ENCODE measurements around the gene MRPS14. TPM values are rescaled to one million over a fixed set of nuclear protein-coding genes. Genes with fewer than 3 reads are reported as not detected.

MRPS14 gene
- total RNA-seq, result 57.7 TPM

DNA sequence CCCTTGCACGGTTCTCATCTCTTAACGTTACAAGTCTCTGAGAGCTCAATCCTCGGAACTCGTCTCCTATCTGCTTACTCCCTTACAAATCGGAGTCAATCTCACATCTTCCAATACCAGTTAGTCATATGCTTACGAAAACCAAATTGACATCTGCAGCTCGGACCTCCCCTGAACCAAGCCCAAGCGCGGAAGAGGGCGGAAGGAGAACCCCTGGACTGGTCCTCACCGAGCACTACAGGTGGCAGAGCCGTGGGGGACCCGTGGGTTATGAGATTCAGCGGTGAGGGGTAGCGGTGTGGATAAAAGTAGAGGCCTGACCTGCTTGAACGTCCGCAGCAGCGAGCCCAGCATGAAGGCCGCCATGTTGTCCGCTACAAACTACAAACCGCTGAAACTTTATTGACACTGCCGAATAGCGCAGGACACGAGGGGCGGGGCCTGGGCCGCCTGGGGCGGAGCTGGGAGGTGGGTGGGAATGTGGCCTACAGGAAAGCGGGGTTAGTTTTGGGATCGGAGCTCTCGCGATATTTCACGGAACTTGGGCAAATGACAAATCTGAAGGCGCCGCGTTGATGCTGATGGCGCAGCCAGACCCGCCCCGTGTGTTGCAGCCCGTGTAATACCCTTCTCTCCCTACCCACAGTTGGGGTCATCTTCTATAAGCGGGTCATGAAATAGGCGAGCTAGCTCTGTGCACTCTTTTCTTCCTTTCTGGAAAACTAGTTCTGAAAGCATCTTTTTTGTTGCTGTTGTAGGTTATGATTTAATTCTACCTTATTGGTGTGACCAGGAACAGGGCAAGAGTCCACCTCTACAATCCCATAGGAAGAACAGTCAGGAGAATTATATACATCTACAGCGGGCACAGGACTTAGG lies at the start of gene MRPS14:
MRPS14 (minus strand) TSS at position 383 of the 879 bp plus-strand sequence; CDS start at position 366, 17 bp downstream.

DNA sequence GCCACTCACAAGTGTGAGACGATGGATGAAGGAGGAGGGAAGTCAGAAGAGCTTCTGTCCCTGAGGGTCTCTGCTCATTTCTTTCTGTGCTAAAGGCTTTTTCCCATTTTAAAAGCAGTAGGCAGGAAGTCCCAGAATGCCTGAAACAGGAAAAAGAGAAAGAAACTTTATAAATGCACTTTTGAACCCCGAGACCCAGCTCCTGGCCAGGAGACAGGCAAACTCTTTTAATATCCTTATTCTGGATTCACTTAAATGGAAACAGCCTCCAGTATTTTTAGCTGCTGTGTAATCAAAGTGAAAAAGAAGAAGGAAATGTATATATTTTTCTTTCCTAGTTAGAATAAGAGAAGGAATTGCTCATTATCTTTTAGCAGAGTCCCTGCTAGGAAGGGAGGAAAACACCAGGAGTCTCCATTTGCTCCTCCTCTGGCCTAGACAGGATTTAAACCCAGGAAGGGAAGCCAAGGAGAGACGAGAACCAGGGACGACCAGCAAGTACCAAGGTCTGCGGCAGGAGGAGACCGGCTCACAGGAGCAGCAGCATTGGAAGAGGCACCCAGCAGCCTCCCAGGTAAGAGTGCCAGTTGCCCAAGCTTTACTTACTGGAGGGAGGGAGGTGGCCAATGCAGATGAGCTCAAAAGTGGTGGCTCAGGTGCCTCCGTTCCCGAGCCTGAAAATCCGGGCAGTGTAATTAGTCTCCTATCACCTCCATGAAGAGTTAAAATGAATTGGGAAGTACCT lies 44.3 kb upstream of the MRPS14 start, which contains the start of gene TNN:
TNN (plus strand) TSS at position 472 of the 745 bp plus-strand sequence. CDS start 9,586 bp downstream, outside the sequence.

DNA sequence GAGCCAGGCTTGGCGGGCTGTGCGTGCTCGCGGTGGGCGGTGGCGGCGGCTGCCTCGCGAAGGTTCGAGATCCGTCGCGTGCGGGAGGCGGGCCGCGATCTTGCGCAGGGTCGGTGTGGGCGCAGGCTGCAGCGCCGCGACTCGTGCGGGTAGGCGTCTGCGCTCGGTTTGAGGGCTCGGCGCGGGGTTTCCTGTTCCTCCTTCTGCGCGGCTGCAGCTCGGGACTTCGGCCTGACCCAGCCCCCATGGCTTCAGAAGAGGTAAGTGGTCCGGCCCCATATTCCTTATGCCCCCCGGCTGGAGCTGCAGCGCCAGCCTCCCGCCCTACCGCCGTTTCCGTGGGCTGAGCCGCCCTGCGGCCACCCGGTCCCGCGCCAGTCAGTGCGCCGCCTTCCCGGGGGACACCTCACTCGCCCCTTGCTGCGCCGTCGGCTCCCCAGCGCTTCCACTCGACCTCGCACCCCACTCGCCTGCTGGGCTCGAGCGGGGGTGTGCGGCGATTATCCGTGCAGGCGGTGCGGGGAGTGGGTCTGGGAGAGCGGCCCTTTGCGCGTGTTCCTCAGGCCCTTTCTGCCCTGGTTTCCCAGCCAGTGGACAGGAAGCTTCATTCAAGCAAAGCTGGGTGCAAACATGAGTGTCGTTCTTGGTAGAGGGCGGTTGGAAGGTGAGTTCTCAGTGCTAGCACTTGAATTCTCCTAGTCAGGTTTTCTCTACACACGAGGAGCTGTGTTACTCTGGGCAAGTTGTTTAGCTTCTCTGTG lies 23.1 kb downstream of the MRPS14 start, which contains the start of gene CACYBP:
CACYBP (plus strand) TSS at position 12 of the 761 bp plus-strand sequence; CDS start at position 246, 234 bp downstream.

Small RNA genes lying within 50 kb of the gene (small RNA-seq; reads per million reads assigned to genes)
- gene RF00019 (not detected), gene RNU6-307P (not detected)

Other genes starting within 250 kb of the MRPS14 start
- 266 TPM for gene CACYBP, start 23.5 kb downstream of the MRPS14 start, total RNA-seq
- gene TNN, start 44.4 kb upstream of the MRPS14 start, total RNA-seq, result 0.69 TPM
- gene KIAA0040, start 169.4 kb upstream of the MRPS14 start, total RNA-seq, result 1.2 TPM

Measured in diencephalon (tissue), 1 donor.